ENCODE results near the gene CHP1.
"Not testable (repeated sequence)": the region's sequence is repeated elsewhere in the genome, so short reads cannot be mapped to it uniquely, and the experiment has no call there.

The CHP1 gene

DNA sequence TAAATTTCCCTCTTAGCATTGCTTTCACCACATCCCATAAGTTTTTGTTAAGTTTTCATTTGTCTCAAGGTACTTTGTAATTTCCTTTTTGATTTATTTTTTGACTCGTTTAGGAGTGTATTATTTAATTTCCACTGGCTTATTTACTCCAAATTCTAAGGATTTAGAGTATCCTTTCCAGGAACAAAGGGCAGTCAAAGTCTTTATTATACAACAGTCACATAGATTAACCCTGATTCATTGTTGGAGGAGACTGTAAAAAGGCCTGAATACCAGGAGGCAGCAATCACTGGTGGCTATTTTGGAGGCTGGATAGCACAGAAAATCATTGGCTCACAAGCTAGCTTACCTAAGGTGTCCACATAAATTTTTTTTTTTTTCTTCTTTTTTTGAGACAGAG, 61.5 kb downstream of the CHP1 start:
- H3K36me3 Mint-ChIP-seq, result peaks cover 40% of the 10 kb centered on the region
- H3K9me3 Mint-ChIP-seq, result no peaks in the 10 kb centered on the region
- peak overlapping the region; percentile 33 for H3K27ac Mint-ChIP-seq
- CTCF ChIA-PET, result no interaction called here
- H3K4me3 Mint-ChIP-seq, result no peak overlapping the region
- H3K4me1 Mint-ChIP-seq, result peaks cover 31% of the 10 kb centered on the region
- H3K27me3 Mint-ChIP-seq, result no peaks in the 10 kb centered on the region
- no peak for DNase-seq

DNA sequence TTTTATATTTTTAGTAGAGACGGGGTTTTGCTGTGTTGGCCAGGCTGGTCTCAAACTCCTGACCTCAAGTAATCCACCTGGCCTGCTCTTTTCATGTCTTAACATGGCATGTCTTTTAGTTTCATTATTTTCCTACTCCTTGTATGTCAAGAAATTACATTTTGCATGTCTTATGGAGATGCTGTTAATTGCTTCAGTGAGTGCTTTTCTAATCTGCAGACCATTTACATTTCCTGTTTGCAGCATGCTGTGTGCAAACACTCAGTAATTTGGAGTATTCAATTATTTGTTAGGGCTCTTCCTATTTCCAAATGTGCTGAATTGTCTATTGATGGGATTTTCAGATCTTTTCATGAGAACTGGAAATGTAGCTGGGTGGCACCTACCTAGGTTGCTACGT, 70.1 kb downstream of the CHP1 start:
- CTCF ChIA-PET, H3K27ac Mint-ChIP-seq, DNase-seq, H3K4me3 Mint-ChIP-seq, H3K9me3 Mint-ChIP-seq, H3K27me3 Mint-ChIP-seq: not testable (repeated sequence)
- Mint-ChIP-seq H3K4me1 (peaks cover 12% of the 10 kb centered on the region), H3K36me3 (peaks cover 39% of the 10 kb centered on the region)

DNA sequence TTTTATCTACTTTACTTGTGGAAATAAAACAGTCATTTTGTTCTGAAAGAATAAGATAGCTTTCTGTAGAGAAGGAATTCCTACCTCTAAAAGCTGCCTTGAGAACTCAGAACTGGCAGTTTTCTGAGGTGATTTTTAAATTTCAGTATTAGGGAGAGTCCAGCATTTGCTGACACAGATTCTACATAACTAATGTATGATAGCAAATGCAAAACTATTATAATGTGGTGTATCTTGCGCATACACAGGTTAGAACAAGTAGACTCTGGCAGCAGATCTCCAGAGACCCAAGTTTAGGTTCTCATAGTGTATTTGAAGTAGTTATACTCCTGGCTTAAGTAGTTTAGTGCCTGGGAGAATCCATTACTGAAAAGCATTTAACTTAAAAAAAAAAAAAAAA, 70.5 kb downstream of the CHP1 start:
- peaks cover 12% of the 10 kb centered on the region for H3K4me1 Mint-ChIP-seq

DNA sequence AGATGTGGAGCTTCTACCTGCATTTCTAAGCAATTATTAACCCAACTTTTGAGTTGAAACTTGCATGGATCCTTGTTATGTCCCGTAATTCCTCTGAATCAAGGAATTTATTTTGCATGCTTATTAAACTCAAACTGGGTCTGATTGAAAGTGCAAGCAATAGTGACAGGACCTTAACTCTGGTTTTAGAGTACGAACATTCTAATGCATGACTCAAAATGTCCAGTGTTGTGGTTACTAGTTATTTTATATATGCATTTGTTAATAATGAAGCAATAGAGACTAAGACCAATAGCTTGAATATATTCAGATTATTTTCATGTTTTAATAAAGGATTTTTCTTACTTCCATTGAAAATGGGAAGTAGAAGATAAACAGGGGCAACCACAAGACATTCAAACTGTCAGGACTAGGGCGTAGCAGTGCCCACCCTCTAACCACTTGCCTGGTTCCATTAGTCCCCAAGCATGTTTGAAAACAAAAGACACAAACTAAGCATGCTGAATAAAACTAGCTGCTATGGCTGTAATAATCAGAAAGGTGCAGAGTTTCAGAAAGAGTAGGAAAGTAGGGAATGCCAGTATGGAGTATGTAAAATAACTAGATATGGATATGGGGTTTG, 73.2 kb downstream of the CHP1 start:
- no peak overlapping the region for H3K27ac Mint-ChIP-seq
- no peaks in the 10 kb centered on the region for H3K27me3 Mint-ChIP-seq
- H3K4me1 Mint-ChIP-seq, result peaks cover 12% of the 10 kb centered on the region
- H3K9me3 Mint-ChIP-seq, result no peaks in the 10 kb centered on the region
- CTCF ChIA-PET, result interaction anchor here (1.0 kb wide), 1 partner anchor 16 kb away, joined by 3 read pairs; no protein-coding TSS in a partner anchor
- H3K36me3 Mint-ChIP-seq, result peaks cover 37% of the 10 kb centered on the region
- H3K4me3 Mint-ChIP-seq, result no peak overlapping the region
- no peak for DNase-seq

More for the DNA sequence above, 70.5 kb downstream of the CHP1 start:
- Mint-ChIP-seq H3K36me3 (peaks cover 38% of the 10 kb centered on the region), H3K27me3 (no peaks in the 10 kb centered on the region), H3K27ac (no peak overlapping the region), H3K9me3 (no peaks in the 10 kb centered on the region), H3K4me3 (no peak overlapping the region)
- CTCF ChIA-PET, result no interaction called here
- no peak for DNase-seq

DNA sequence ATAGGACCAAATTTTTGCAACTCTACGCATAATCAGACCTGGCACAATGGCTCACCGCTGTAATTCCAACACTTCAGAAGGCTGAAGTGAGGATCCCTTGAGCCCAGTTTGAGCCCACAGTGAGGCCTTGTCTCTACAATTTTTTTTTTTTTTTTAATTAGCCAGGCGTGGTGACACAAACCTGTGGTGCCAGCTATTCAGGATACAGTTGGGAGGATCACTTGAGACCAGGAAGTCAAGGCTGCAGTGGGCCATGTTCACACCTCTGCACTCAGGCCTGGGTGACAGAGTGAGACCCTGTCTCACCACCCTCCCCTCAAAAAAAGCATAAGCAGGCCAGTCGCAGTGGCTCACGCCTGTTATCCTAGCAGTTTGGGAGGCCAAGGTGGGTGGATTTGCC, 76.6 kb downstream of the CHP1 start:
- Mint-ChIP-seq H3K27ac (no peak overlapping the region), H3K27me3 (no peaks in the 10 kb centered on the region), H3K36me3 (peaks cover 26% of the 10 kb centered on the region), H3K4me1 (peaks cover 3% of the 10 kb centered on the region), H3K4me3 (no peak overlapping the region), H3K9me3 (no peaks in the 10 kb centered on the region)
- DNase-seq, result no peak
- CTCF ChIA-PET, result no interaction called here

- CTCF ChIA-PET, result interaction anchor here (0.6 to 1.4 kb wide), 2 partner anchors 22 to 425 kb away, joined by 3 to 5 read pairs; no protein-coding TSS in a partner anchor
- no peaks in the 10 kb centered on the region for H3K9me3 Mint-ChIP-seq
- no peaks in the 10 kb centered on the region for H3K27me3 Mint-ChIP-seq
- no peak overlapping the region for H3K27ac Mint-ChIP-seq
- peaks cover 3% of the 10 kb centered on the region for H3K4me1 Mint-ChIP-seq
- H3K36me3 Mint-ChIP-seq, result peaks cover 26% of the 10 kb centered on the region
- DNase-seq, result no peak
- H3K4me3 Mint-ChIP-seq, result no peak overlapping the region
Observed at GRCh38 chr15:41309226-41309905, 78.3 kb downstream of the CHP1 start.

DNA sequence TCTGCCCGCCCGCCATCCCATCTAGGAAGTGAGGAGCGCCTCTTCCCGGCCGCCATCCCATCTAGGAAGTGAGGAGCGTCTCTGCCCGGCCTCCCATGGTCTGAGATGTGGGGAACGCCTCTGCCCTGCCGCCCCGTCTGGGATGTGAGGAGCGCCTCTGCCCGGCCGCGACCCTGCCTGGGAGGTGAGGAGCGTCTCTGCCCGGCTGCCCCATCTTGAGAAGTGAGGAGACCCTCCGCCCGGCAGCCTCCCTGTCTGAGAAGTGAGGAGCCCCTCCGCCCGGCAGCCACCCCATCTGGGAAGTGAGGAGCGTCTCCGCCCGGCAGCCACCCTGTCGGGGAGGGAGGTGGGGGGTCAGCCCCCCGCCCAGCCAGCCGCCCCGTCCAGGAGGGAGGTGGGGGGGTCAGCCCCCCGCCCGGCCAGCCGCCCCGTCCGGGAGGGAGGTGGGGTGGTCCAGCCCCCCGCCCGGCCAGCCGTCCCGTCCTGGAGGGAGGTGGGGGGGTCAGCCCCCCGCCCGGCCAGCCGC, 89.8 kb downstream of the CHP1 start:
- peaks cover 19% of the 10 kb centered on the region for H3K4me1 Mint-ChIP-seq
- H3K36me3 Mint-ChIP-seq, result peaks cover 44% of the 10 kb centered on the region
- H3K27ac Mint-ChIP-seq, CTCF ChIA-PET, H3K4me3 Mint-ChIP-seq, H3K9me3 Mint-ChIP-seq, DNase-seq, H3K27me3 Mint-ChIP-seq: not testable (repeated sequence)

DNA sequence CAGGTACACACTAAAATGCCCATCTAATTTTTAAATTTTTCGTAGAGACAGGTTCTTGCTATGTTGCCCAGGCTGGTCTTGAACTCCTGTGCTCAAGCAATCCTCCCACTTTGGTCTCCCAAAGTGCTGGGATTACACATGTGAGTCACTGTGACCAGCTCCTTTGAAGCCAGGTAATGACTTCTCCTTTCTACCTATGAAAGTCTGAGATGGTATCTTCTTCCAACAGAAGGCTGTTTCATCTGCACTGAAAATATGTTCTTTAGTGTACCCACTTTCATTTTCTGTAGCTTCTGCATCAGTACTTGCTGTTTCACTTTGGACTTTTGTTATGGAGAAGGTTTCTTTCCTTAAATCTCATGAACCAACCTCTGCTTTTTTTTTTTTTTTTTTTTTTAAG, 92.5 kb downstream of the CHP1 start:
- H3K27me3 Mint-ChIP-seq, result no peaks in the 10 kb centered on the region
- no peak overlapping the region for H3K4me3 Mint-ChIP-seq
- peak; percentile 51 for DNase-seq
- H3K27ac Mint-ChIP-seq, result peak overlapping the region; percentile 91
- CTCF ChIA-PET, result interaction anchor here (1.0 to 1.6 kb wide), 4 partner anchors 9 to 92 kb away, joined by 3 to 4 read pairs (median 3); partner anchors contain the start of genes CHP1, NUSAP1 and OIP5
- peaks cover 25% of the 10 kb centered on the region for H3K4me1 Mint-ChIP-seq
- peaks cover 45% of the 10 kb centered on the region for H3K36me3 Mint-ChIP-seq
- no peaks in the 10 kb centered on the region for H3K9me3 Mint-ChIP-seq

GRCh38 chr15:41331281-41331680, 100.2 kb downstream of the CHP1 start:
- peaks cover 36% of the 10 kb centered on the region for H3K36me3 Mint-ChIP-seq
- H3K4me1 Mint-ChIP-seq, result peaks cover 35% of the 10 kb centered on the region
- CTCF ChIA-PET, result interaction anchor here (1.1 to 1.4 kb wide), 2 partner anchors 21 to 43 kb away, joined by 4 to 5 read pairs; no protein-coding TSS in a partner anchor
- peaks cover 4% of the 10 kb centered on the region for H3K27me3 Mint-ChIP-seq
- H3K4me3 Mint-ChIP-seq, result peak overlapping the region; percentile 93
- H3K27ac Mint-ChIP-seq, result peak overlapping the region; percentile 94
- DNase-seq, result no peak
- no peaks in the 10 kb centered on the region for H3K9me3 Mint-ChIP-seq
